RWPE2 (cell line): ENCODE measurements around the gene STOML1.

Experiments
- ATAC-seq: fragments of 200-7000 bp; cut with Tn5 transposase; 3 replicates; pipeline ENCODE4 v1.9.1; 2021; ENCODE audit warnings: low read depth
- DNase-seq: peaks from one replicate; pipeline ENCODE4 v3.0.0-alpha.2; 2020; ENCODE audit warnings: low spot score
- H3K27ac ChIP-seq: fragments of 450-650 bp; 2 replicates; pipeline ENCODE4 v1.5.1; 2017; ENCODE audit warnings: mild to moderate bottlenecking; ENCODE audit not compliant: poor library complexity, severe bottlenecking
- H3K27me3 ChIP-seq: fragments of 250-450 bp; sonication (Bioruptor Pico); 2 replicates; pipeline ENCODE4 v1.5.1; 2021; ENCODE audit warnings: mild to moderate bottlenecking, moderate library complexity; ENCODE audit not compliant: insufficient read depth, poor library complexity, severe bottlenecking
- H3K36me3 ChIP-seq: fragments of 250-450 bp; sonication (Bioruptor Pico); 2 replicates; pipeline ENCODE4 v1.5.1; 2020; ENCODE audit warnings: low read depth, mild to moderate bottlenecking, moderate library complexity
- H3K4me1 ChIP-seq: fragments of 250-450 bp; sonication (Bioruptor Pico); 2 replicates; pipeline ENCODE4 v1.5.1; 2021; ENCODE audit warnings: mild to moderate bottlenecking, moderate library complexity; ENCODE audit not compliant: insufficient read depth, poor library complexity, severe bottlenecking
- H3K4me3 ChIP-seq: fragments of 250-450 bp; sonication (Bioruptor Pico); 2 replicates; pipeline ENCODE4 v1.5.1; 2021; ENCODE audit warnings: mild to moderate bottlenecking, moderate library complexity; ENCODE audit not compliant: severe bottlenecking
- H3K9me3 ChIP-seq: fragments of 250-450 bp; sonication (Bioruptor Pico); 2 replicates; pipeline ENCODE4 v1.5.1; 2021; ENCODE audit warnings: mild to moderate bottlenecking, moderate library complexity; ENCODE audit not compliant: severe bottlenecking
- TF ChIP-seq, protein P1 (sequence below): fragments of 450-650 bp; IDR thresholded peaks from one replicate; pipeline ENCODE4 v1.5.1; 2017; ENCODE audit warnings: mild to moderate bottlenecking, moderate library complexity; ENCODE audit not compliant: poor library complexity, severe bottlenecking

STOML1 gene

DNA sequence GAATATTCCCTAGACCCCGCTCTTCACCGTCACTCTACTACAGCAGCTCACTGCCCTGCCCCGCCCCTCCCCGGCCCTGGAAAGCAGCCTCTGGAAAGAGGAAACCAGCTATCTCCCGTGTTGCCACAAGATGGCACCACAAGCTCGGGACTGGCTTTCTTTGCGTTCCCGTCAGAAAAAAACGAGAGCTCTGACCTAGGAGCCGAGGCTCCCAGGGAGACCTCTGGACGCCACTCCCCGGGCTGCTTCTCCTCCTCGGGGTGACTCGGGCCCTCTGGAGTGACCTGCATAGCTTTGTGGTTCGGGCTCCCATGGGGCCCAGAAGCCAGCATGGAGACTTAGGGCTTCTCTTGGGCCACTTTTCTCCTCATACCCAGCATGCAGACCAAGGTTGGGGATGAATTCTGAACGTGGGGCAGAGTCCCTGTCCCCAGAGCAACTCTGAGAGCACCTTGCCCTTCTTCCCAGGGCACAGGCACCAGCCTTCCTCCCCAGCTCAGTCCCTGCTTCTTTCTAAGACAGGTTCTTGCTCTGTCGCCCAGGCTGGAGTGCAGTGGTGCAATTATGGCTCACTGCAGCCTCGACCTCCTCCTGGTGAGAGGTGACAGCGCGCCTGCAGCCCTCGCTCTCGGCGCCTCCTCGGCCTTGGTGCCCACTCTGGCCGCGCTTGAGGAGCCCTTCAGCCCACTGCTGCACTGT lies 19.0 kb downstream of the STOML1 start:
- TF ChIP-seq, protein P1, sequence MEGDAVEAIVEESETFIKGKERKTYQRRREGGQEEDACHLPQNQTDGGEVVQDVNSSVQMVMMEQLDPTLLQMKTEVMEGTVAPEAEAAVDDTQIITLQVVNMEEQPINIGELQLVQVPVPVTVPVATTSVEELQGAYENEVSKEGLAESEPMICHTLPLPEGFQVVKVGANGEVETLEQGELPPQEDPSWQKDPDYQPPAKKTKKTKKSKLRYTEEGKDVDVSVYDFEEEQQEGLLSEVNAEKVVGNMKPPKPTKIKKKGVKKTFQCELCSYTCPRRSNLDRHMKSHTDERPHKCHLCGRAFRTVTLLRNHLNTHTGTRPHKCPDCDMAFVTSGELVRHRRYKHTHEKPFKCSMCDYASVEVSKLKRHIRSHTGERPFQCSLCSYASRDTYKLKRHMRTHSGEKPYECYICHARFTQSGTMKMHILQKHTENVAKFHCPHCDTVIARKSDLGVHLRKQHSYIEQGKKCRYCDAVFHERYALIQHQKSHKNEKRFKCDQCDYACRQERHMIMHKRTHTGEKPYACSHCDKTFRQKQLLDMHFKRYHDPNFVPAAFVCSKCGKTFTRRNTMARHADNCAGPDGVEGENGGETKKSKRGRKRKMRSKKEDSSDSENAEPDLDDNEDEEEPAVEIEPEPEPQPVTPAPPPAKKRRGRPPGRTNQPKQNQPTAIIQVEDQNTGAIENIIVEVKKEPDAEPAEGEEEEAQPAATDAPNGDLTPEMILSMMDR, result peak; percentile 99
- H3K9me3 ChIP-seq, result no peaks in the 10 kb centered on the region
- DNase-seq (no peak), ATAC-seq (peak; percentile 92)
- no peaks in the 10 kb centered on the region for H3K36me3 ChIP-seq
- no peak overlapping the region for H3K4me3 ChIP-seq
- H3K27ac ChIP-seq, result no peak overlapping the region
- no peaks in the 10 kb centered on the region for H3K27me3 ChIP-seq
- H3K4me1 ChIP-seq, result no peaks in the 10 kb centered on the region

DNA sequence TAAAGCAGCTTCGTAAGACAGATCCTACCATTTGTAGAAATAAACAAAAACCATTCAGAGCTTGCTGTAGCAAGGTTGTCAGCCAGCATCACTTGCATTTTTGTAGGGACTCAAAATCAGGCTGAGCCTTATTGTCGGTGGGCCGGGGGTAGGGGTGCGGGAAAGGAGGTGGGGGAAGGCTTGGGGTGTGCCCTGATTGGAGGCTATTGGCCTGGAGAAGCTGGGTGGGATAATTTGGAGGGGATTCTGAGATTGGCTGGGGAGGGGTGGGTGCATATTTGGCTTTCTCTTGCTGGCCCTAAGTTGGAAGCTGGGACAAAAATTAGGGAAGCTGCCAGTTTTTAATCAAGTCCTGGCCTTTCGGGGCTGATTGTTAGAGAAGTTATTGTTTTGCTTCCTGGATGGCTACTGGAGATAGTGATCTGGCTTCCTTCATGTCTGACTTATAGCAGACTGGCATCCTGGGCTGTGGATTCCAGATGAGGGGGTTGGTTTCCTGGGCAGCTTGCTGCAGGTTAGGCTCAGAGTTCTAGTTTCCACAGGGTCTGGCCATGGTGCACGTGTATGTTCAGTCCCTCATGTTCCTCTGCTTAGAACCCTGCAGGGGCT lies 22.8 kb downstream of the STOML1 start:
- no peaks in the 10 kb centered on the region for H3K36me3 ChIP-seq
- H3K4me1 ChIP-seq, result peaks cover 5% of the 10 kb centered on the region
- TF ChIP-seq, protein P1, result no peak
- DNase-seq (peak; percentile 35), ATAC-seq (no peak)
- H3K9me3 ChIP-seq, result no peaks in the 10 kb centered on the region
- H3K27me3 ChIP-seq, result no peaks in the 10 kb centered on the region
- no peak overlapping the region for H3K4me3 ChIP-seq
- no peak overlapping the region for H3K27ac ChIP-seq

DNA sequence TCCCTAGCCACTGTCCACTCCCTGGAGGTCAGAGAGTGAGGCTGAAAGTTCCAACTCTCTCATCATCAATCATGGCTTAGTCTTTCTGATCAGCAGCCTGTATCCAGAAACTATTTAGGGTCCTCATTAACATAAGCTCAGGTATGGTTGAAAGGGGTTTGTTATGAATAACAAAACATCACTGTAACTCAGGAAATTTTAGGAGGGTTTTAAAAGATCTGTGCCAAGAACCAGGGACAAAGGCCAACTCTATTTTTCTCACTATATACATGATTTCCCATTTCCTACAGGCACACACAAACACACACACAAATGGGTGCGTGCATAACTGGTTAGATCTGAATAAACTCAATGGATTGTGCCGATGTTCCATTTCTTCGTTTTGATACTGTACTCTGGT lies 23.6 kb downstream of the STOML1 start:
- TF ChIP-seq, protein P1, result no peak
- no peak overlapping the region for H3K4me3 ChIP-seq
- peaks cover 5% of the 10 kb centered on the region for H3K4me1 ChIP-seq
- no peak for ATAC-seq
- DNase-seq, result no peak
- H3K9me3 ChIP-seq, result no peaks in the 10 kb centered on the region
- no peak overlapping the region for H3K27ac ChIP-seq
- H3K36me3 ChIP-seq, result no peaks in the 10 kb centered on the region
- no peaks in the 10 kb centered on the region for H3K27me3 ChIP-seq

DNA sequence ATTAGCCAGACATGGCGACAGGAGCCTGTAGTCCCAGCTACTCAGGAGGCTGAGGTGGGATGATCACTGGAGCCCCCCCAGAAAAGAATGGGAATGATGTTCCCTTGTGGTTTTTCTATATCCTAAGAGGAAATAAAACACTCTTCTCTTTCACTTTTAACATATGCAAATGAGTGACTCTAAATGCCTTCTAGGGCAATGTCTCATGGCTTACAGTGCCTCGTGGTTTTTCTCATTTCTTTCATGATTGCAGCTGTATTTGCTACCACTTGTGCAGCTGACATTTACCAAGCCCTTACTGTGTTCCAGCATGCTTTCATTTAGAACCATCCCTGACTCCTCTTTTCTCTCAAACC lies 26.4 kb downstream of the STOML1 start:
- TF ChIP-seq, protein P1, result no peak
- H3K27ac ChIP-seq, result no peak overlapping the region
- peak; percentile 31 for ATAC-seq

DNA sequence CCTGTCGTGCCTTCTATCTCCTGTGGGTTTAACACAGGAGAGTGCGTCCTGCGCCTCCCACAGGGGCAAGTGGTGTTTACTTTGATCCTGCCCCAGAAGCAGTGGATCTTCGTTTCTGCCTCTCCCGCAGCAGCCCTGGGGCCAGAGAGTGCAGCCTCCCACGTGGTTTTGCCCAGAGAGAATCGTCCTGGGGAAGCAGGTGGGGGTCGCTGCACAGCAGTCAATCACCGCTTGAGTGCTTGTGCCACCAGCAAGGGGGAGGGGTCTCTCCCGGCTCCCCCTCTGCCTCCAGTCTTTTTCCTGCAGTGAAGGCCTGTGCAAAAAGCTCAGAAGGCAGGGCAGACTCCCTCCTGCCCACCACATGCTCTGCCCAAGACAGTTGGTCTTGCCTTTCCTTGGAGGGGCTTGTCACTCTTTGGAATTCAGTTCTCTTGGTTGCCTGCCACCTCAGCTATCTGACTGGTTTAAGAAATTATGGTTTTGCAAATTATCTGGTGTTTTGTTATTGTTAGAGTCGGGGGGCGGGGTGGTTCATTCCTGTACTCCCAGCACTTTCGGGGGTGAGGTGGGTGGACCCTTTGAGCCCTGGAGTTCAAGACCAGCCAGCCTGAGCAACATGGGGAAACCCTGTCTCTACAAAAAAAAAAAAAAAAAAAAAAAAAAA lies 26.9 kb downstream of the STOML1 start:
- ATAC-seq (peak; percentile 18; the same call in 2 of the 3 replicates), DNase-seq (peak; percentile 56)
- TF ChIP-seq, protein P1, result peak; percentile 94
- Histone ChIP-seq H3K4me3 (no peak overlapping the region), H3K9me3 (no peaks in the 10 kb centered on the region), H3K4me1 (peaks cover 5% of the 10 kb centered on the region), H3K36me3 (no peaks in the 10 kb centered on the region), H3K27me3 (no peaks in the 10 kb centered on the region), H3K27ac (no peak overlapping the region)

More for the DNA sequence above, 26.4 kb downstream of the STOML1 start:
- H3K36me3 ChIP-seq, result no peaks in the 10 kb centered on the region
- peaks cover 5% of the 10 kb centered on the region for H3K4me1 ChIP-seq
- no peaks in the 10 kb centered on the region for H3K9me3 ChIP-seq
- no peaks in the 10 kb centered on the region for H3K27me3 ChIP-seq
- no peak for DNase-seq
- no peak overlapping the region for H3K4me3 ChIP-seq
